HG02642 (cell line): ENCODE results near the gene D2HGDH.

Experiments
- ATAC-seq: cut with Tn5 transposase; IDR thresholded peaks from one replicate; pipeline ENCODE4 v1.9.1; 2021; ENCODE audit warnings: mild to moderate bottlenecking; ENCODE audit not compliant: unreplicated experiment, poor library complexity

D2HGDH gene

DNA sequence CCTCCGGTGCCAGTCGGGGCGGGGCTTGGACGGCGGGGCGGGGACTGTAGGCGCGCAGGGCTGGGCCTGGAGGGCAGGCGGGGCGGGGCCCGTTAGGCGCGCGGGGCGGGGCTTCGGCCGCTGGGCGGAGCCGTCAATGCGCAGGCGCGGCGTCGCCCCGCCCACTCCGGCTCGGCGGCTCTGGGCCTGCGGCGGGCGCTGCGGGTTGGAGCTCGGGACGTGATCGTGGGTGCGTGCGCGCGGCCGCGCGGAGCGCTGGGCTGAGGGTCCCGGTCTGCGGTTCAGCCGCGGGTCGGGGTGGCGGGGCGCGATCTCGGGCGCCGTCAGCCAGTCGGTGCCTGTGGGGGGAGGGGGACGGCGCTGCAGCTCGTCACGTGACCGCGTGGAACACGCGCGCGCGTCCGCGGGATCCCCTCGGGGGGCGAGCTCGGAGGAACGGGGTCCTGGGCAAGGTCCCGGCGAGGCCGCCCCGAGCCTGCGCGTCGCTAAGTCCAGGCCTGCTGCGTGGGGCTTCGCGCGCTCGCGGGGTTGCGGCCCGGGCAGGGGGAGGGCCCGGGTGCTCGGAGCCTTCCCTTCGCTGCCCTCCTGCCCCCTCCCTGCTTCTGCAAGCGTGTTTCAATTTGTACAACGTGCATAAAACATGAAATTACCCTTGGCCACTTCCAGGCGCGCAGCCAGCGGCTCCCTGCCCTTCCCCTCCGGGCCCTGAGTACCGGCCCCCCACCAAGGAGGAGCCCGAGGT, at the start of gene D2HGDH:
Gene D2HGDH, plus strand, starts transcription at position 164 of the 742 bp plus-strand sequence. CDS start 595 bp downstream, outside the sequence.
- ATAC-seq: peak; percentile 80

DNA sequence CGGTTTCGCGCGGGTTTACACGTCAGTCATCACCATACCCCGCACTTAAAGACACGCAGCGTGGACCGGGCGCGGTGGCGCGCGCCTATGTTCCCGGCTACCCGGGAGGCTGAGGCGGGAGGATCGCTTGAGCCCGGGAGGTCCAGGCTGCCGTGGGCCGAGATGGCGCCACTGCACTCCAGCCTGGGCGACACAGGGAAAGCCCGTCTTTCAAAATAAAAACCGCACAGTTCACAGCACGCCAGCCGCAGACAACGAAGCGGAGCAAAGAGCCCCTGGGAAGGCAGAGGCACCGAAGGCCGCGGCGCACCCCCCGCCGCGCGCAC, 48.1 kb upstream of the D2HGDH start:
- ATAC-seq: peak; percentile 19

GRCh38 chr2:241686650-241687425, 47.6 kb upstream of the D2HGDH start, which contains the start of gene DTYMK:
Gene DTYMK, minus strand, starts transcription at chr2:241686815. Its CDS starts 32 bp downstream, at chr2:241686783.
- peak; percentile 95 for ATAC-seq

- no peak for ATAC-seq
These were observed 45.1 kb upstream of the D2HGDH start for GRCh38 chr2:241689306-241689705.

GRCh38 chr2:241690202-241690717, 44.2 kb upstream of the D2HGDH start:
- no peak for ATAC-seq

GRCh38 chr2:241692448-241692847, 42.0 kb upstream of the D2HGDH start:
- no peak for ATAC-seq

DNA sequence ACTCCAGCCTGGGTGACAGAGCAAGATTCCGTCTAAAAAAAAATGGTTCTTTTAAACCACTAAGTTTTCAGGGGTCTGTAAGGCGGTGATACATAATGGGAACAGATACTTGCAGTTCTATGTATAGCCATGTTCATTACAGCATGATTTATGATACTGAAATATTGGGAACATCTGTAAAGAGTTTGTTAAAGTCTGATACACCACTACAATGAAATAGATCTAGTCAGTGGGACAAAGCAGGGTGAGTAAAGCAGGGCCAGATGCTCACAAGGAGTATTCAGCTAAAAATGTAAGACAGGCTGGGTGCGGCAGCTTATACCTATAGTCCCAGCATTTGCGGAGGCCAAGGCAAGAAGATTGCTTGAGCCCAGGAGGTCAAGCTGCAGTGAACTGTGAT, 38.8 kb upstream of the D2HGDH start:
- ATAC-seq: no peak

- no peak for ATAC-seq
These were observed 33.4 kb upstream of the D2HGDH start for GRCh38 chr2:241701149-241701398.

GRCh38 chr2:241701399-241702154, 32.9 kb upstream of the D2HGDH start, which contains the start of gene ING5:
Gene ING5, plus strand, starts transcription at chr2:241702039. Its CDS starts 27 bp downstream, at chr2:241702066.
- peak; percentile 68 for ATAC-seq

DNA sequence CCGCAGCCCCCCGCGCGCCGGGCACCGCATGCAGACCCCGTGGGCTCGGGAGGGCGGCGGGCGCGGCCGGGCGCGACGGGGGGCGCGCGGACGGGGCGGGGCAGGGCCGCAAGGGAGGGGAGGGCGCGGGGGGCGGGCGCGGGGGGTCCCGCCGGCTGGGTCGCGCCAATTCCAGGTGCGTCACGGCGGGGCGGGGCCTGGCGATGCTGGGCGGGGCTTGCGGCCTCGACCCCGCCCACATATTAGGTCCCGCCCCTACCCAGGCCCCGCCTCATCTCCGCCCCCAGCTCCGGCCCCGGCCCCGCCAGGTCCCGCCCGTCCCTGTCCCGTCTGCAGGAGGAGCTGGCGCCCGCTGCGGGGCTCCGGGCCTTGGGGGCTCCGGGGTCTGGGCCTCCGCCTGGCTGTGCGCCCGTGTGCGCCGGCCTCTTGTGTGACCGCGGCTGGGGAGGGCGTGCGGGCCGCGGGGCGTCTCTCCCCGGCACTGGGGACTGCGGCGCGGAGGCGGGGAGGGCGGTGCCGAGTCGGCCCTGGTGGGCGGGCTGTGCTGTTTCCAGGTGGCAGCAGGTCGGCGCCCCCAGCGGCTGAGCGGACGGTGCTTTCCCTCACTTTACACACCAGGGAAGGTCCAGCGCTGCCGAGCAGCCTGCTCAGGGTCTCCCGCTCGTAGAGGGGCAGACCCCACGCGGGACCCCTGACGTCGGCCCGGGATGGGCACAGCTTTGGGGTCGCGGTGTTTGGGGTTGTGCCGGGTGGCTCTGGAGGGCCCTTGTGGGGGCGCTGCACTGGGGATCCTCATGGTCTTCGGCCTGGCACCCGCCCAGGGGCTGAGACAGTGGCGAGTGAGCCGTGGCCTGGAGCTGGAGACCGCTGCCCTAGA, 32.0 kb upstream of the D2HGDH start:
- ATAC-seq: peak; percentile 66

- ATAC-seq: no peak
These were observed 31.3 kb upstream of the D2HGDH start for GRCh38 chr2:241703032-241703604.

- ATAC-seq: no peak
These were observed 27.9 kb upstream of the D2HGDH start for GRCh38 chr2:241706537-241706936.

- no peak for ATAC-seq
These were observed 25.6 kb upstream of the D2HGDH start for GRCh38 chr2:241708879-241709278.

GRCh38 chr2:241719093-241719492, 15.3 kb upstream of the D2HGDH start:
- no peak for ATAC-seq

- ATAC-seq: no peak
These were observed 14.3 kb upstream of the D2HGDH start for GRCh38 chr2:241720099-241720498.

DNA sequence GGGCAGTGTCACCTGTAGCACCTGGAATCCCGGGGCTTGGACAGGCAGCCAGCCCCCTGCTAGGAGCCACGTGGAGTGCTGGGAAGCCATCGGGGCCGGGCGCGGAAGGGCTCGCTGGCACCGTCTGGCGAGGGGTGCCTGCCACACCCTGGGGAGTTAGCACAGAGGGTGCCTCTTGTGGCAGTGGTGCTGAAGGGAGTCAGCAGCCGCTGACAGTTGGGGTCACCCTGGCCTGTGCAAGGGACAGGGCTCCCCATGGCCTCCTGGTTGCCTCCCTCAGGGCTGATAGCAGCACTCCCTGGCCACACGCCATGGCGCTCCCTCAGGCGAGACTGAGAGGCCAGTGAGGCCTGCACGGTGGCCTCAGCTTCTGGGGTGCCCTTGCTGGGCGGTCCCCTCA, 13.9 kb upstream of the D2HGDH start:
- no peak for ATAC-seq

DNA sequence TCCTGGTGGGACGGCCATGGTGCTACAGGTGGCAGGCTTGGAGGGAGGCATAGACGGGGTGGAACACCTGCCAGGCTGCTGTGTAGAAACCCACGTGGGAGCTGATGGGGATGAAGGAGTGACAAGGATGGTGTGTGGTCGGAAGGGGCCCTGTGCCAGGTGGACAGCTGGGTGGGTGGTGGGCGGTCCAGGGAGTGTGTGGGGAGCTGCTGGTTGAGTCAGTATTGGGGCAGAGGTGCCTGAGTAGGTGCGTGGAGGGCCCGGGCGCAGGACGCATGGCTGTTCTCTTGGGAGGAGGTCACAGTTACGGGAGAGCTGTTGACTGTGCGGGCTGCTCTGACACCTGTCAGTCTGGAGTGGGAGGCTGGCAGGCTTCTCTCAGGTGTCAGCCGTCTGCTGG, 12.6 kb upstream of the D2HGDH start:
- no peak for ATAC-seq

- ATAC-seq: no peak
These were observed 11.5 kb upstream of the D2HGDH start for GRCh38 chr2:241722896-241723454.

DNA sequence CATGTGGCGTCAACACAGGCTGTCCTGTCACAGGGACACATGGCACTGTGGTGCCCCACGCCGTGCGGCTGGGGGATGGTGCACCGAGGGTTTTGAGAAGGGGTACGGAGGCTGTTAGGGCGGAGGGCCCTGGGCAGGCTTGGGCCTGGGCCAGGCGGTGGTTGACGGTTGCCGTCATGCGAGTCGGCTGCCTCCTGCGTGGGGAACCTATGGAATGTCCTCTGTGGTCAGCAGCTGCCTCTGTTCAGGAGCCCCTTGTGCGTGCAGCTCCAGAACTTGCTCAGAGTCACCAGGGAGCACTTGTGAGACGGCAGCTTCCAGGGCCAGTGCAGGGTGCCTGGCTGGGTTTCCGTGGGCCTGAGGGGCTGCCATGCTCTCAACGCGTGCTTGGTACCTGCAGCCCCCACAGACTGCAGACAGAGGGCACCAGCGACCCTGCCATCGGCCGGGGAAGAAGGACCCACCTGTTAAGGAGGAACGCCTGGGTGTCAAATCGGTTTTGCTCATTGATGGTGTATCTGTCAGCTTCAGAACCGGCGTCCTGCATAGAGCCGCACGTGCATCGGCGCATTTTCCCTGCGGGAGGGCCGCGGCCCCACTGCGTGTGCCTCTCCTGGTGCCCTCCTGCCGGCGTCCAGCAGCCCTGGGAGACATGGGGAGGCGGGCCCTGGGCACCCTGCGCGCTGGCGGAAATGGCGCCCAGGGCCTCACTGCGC, 10.0 kb upstream of the D2HGDH start:
- ATAC-seq: no peak
